Measurements from ENCODE around the gene FBXW11. TPM values are rescaled to one million over a fixed set of nuclear protein-coding genes. Genes with fewer than 3 reads are reported as not detected.
"Not testable (repeated sequence)": the region's sequence is repeated elsewhere in the genome, so short reads cannot be mapped to it uniquely, and the experiment has no call there.

The FBXW11 gene
- polyA plus RNA-seq, 2 of the 4 experiments (the other 2 are of a cell fraction): 39.3 to 80.2 TPM

GRCh38 chr5:171945476-171945875, 61.0 kb downstream of the FBXW11 start:
- CTCF ChIA-PET: interaction anchor here (1.1 to 1.6 kb wide), 3 partner anchors 9 to 316 kb away, joined by 3 to 5 read pairs (median 4); no protein-coding TSS in a partner anchor
- 88% methylated on average over 4 of the region's 4 CpGs for WGBS (ENCODE audit: missing lambda C conversion rate)
- TF ChIP-seq HEYL (CRISPR knock-in tag; IDR thresholded peaks at IDR 0.05) (no peak), EP300 (IDR thresholded peaks at IDR 0.05) (no peak), KDM5A (IDR thresholded peaks at IDR 0.05) (no peak), FOSL2 (IDR thresholded peaks at IDR 0.05) (no peak), FOSL2 (CRISPR knock-in tag; IDR thresholded peaks at IDR 0.05) (no peak), RARB (CRISPR knock-in tag; IDR thresholded peaks at IDR 0.05) (no peak), EHF (CRISPR knock-in tag; IDR thresholded peaks at IDR 0.05) (no peak), E2F6 (IDR thresholded peaks at IDR 0.05; ENCODE audit: borderline replicate concordance, low read depth) (no peak), MAZ (IDR thresholded peaks at IDR 0.05; ENCODE audit: borderline replicate concordance, low read depth, low read length) (no peak), SMC3 (IDR thresholded peaks at IDR 0.05) (no peak)

DNA sequence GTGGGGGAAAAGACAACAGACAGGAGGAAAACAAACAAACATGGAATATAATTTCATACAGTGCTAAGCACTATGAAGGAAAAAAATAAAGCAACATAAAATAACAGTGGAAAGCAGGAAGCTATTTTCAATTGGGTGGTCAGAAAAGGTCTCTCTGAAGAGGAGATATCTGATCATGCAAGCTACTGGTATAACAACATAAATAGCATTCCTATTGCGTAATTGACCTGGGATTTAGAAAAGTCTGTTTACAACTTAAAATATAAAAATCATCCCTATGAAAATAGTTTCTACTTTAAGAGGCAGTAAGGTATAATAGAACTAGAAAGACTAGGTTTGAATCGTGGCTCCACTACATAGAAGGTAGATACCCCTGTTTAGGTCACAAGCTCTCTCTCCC, 61.4 kb downstream of the FBXW11 start:
- TF ChIP-seq CEBPB (IDR thresholded peaks at IDR 0.05) (peak; percentile 86 to 91; a peak in 3 of 4 replicates), HOXB5 (CRISPR knock-in tag; IDR thresholded peaks at IDR 0.05) (no peak)
- Histone ChIP-seq H3K4me1 (peaks cover 49% of the 10 kb centered on the region), H3K4me3 (no peak overlapping the region), H3K27ac (no peak overlapping the region), H3K4me2 (peak overlapping the region; percentile 5), H3K9me3 (no peaks in the 10 kb centered on the region)
- ChIA-PET CTCF (interaction anchor here (0.6 to 1.6 kb wide), 4 partner anchors 9 to 316 kb away, joined by 3 to 5 read pairs (median 4); no protein-coding TSS in a partner anchor), POLR2A (no interaction called here)
- DNase-seq (ENCODE audit: low read depth in 1 of 2, low spot score in 1 of 2): no peak
- no peak for ATAC-seq
- WGBS (ENCODE audit: missing lambda C conversion rate): 84% methylated on average over 2 of the region's 2 CpGs
- no peak for FAIRE-seq

More at GRCh38 chr5:171945476-171945875, 61.0 kb downstream of the FBXW11 start:
- Histone ChIP-seq H3K9me3 (no peaks in the 10 kb centered on the region), H3K4me3 (no peak overlapping the region), H3K27ac (no peak overlapping the region), H3K4me1 (peaks cover 45% of the 10 kb centered on the region), H3K4me2 (peak overlapping the region; percentile 5)
- POLR2A ChIA-PET: no interaction called here
- ATAC-seq: no peak
- no peak for DNase-seq (ENCODE audit: low read depth in 1 of 2, low spot score in 1 of 2)
- no peak for FAIRE-seq

- H3K27ac ChIP-seq; FAIRE-seq; CTCF ChIA-PET; ATAC-seq; POLR2A ChIA-PET; DNase-seq (ENCODE audit: low read depth in 1 of 2, low spot score in 1 of 2); H3K4me3 ChIP-seq; H3K9me3 ChIP-seq: not testable (repeated sequence)
- peaks cover 49% of the 10 kb centered on the region for H3K4me1 ChIP-seq
- 75% methylated on average over 4 of the region's 6 CpGs for WGBS (ENCODE audit: missing lambda C conversion rate)
- peak overlapping the region; percentile 30; the same call in 1 of the 3 replicates for H3K4me2 ChIP-seq
These were observed 64.3 kb downstream of the FBXW11 start for GRCh38 chr5:171942112-171942516.

GRCh38 chr5:171941675-171942074, 64.8 kb downstream of the FBXW11 start:
- peak overlapping the region; percentile 30; the same call in 1 of the 3 replicates for H3K4me2 ChIP-seq
- H3K4me3 ChIP-seq; FAIRE-seq; H3K27ac ChIP-seq; DNase-seq (ENCODE audit: low read depth in 1 of 2, low spot score in 1 of 2); POLR2A ChIA-PET; CTCF ChIA-PET; H3K9me3 ChIP-seq; ATAC-seq: not testable (repeated sequence)
- peaks cover 46% of the 10 kb centered on the region for H3K4me1 ChIP-seq
- 46% methylated on average over 1 of the region's 1 CpG for WGBS (ENCODE audit: missing lambda C conversion rate)

- H3K27ac ChIP-seq; CTCF ChIA-PET; ATAC-seq; DNase-seq (ENCODE audit: low read depth in 1 of 2, low spot score in 1 of 2); POLR2A ChIA-PET; H3K9me3 ChIP-seq; H3K4me3 ChIP-seq: not testable (repeated sequence)
- Histone ChIP-seq H3K4me1 (peaks cover 42% of the 10 kb centered on the region), H3K4me2 (peak overlapping the region; percentile 30; the same call in 2 of the 3 replicates)
- WGBS (ENCODE audit: missing lambda C conversion rate): 83% methylated on average over 3 of the region's 5 CpGs
- peak; percentile 99 for FAIRE-seq
These were observed 65.2 kb downstream of the FBXW11 start for GRCh38 chr5:171941275-171941674.

- DNase-seq (ENCODE audit: low read depth in 1 of 2, low spot score in 1 of 2) (no peak), ATAC-seq (no peak), FAIRE-seq (no peak)
- POLR2A ChIA-PET: no interaction called here
- Histone ChIP-seq H3K4me1 (peaks cover 28% of the 10 kb centered on the region), H3K4me3 (no peak overlapping the region), H3K9me3 (peaks cover under 1% of the 10 kb centered on the region; the same call in 1 of the 3 replicates), H3K27ac (0 out of 6 replicates have a peak overlapping the region, but pooled peaks of 1 of the 2 experiments have one; percentile 2), H3K4me2 (no peak overlapping the region)
- CTCF ChIA-PET: no interaction called here
- WGBS (ENCODE audit: missing lambda C conversion rate): 90% methylated on average over 3 of the region's 3 CpGs
- TF ChIP-seq ZFP36 (IDR thresholded peaks at IDR 0.05; ENCODE audit: borderline replicate concordance, partially characterized antibody): no peak
- TF ChIP-seq NPAS2 (CRISPR knock-in tag; IDR thresholded peaks at IDR 0.05; ENCODE audit: borderline replicate concordance): no peak
- TF ChIP-seq TFCP2L1 (CRISPR knock-in tag; IDR thresholded peaks at IDR 0.05): no peak
- TF ChIP-seq CBX2 (IDR thresholded peaks at IDR 0.05; ENCODE audit: borderline replicate concordance, low read depth): no peak
- no peak for TF ChIP-seq KDM5A (IDR thresholded peaks at IDR 0.05)
- no peak for TF ChIP-seq CHD2 (IDR thresholded peaks at IDR 0.05; ENCODE audit: low read length, partially characterized antibody)
- TF ChIP-seq MYC (IDR thresholded peaks at IDR 0.05; ENCODE audit: borderline replicate concordance, low read length): no peak
- no peak for TF ChIP-seq NR3C1 (IDR thresholded peaks at IDR 0.05)
- TF ChIP-seq MAZ (IDR thresholded peaks at IDR 0.05; ENCODE audit: borderline replicate concordance, low read depth, low read length): no peak
- TF ChIP-seq HES2 (IDR thresholded peaks at IDR 0.05): no peak
- no peak for TF ChIP-seq E2F6 (IDR thresholded peaks at IDR 0.05; ENCODE audit: borderline replicate concordance, low read depth)
- no peak for TF ChIP-seq ZSCAN20 (CRISPR knock-in tag; IDR thresholded peaks at IDR 0.05)
These were observed 66.5 kb downstream of the FBXW11 start for GRCh38 chr5:171939951-171940350.
